H1 (cell line): ENCODE results near the gene STAMBP. TPM values are rescaled to one million over a fixed set of nuclear protein-coding genes. Genes with fewer than 3 reads are reported as not detected.

Experiments used
- ATF2 ChIP-seq: IDR thresholded peaks from 2 replicates; pipeline ENCODE4 v1.6.1; 2012; ENCODE audit warnings: low read length, inconsistent platforms
- RBBP5 ChIP-seq: IDR thresholded peaks from 2 replicates; pipeline ENCODE4 v1.7.1; 2012; ENCODE audit warnings: low read depth, mild to moderate bottlenecking, inconsistent platforms, low read length, moderate library complexity, borderline replicate concordance
- polyA plus RNA-seq, 7 experiments: library from polyadenylated mRNA; depleted of rRNA in 3 of 7; stranded (reverse) in 5 of 7; unstranded in 2 of 7; fragments of >200 nt in 5 of 7; fragments of 200-250 nt in 2 of 7; gene quantifications; 1 replicate in 5 of 7; 2 replicates in 1 of 7; 4 replicates in 1 of 7; pipeline versions ENCODE4 v1.2.1 to v1.2.3, GENCODE V29; 2011 to 2013; ENCODE audit warnings: missing spikeins in 2 of 7, mixed read lengths in 2 of 7
- total RNA-seq: library from RNA; stranded (reverse); fragmentation: NEBNext Ultra II Directional; extraction: Animal tissue kit (Norgen Biotek cat#: 25700); gene quantifications from 2 replicates; pipeline ENCODE4 v1.2.1, GENCODE V29; 2021

The STAMBP gene
- total and polyA plus RNA-seq, 2 of the 8 experiments (the other 6 are each of a cell fraction or from before 2014, with no cell fraction given): 35.8 to 49.7 TPM

GRCh38 chr2:73904952-73905351, 76.2 kb downstream of the STAMBP start (continued):
- TF ChIP-seq ATF2 (no peak), RBBP5 (no peak)
